Kidney (tissue), 14 donors: Measurements from ENCODE around the gene PAEP. TPM values are rescaled to one million over a fixed set of nuclear protein-coding genes. Genes with fewer than 3 reads are reported as not detected.

Source experiments
- DNase-seq, 5 donors: peaks; one replicate each; pipeline ENCODE4 v3.0.0-alpha.2; 2013 to 2020
- FAIRE-seq: peaks from 2 replicates; lab custom pipeline; 2012; peaks lifted over from hg19 to GRCh38; lab: Jason Lieb, UNC
- H3K27ac ChIP-seq, 2 donors: one replicate each; pipeline ENCODE4 v1.7.0; 2013; ENCODE audit warnings: low read depth in 2 of 2, low read length in 2 of 2, inconsistent platforms in 1 of 2
- H3K27me3 ChIP-seq: one replicate; pipeline ENCODE4 v1.7.1; 2013; ENCODE audit warnings: low read length, inconsistent platforms; ENCODE audit not compliant: control insufficient read depth, insufficient read depth
- H3K36me3 ChIP-seq, 3 donors: one replicate each; pipeline versions ENCODE4 v1.7.0 to v1.7.1; 2013; ENCODE audit warnings: low read length in 3 of 3, control low read depth in 1 of 3, inconsistent platforms in 1 of 3; ENCODE audit not compliant: insufficient read depth in 3 of 3, control insufficient read depth in 2 of 3
- H3K4me1 ChIP-seq, 3 donors: one replicate each; pipeline versions ENCODE4 v1.7.0 to v1.7.1; 2013; ENCODE audit warnings: low read length in 3 of 3, inconsistent platforms in 1 of 3, low read depth in 1 of 3; ENCODE audit not compliant: control insufficient read depth in 2 of 3, insufficient read depth in 2 of 3
- H3K4me3 ChIP-seq, 3 donors: one replicate each; pipeline versions ENCODE4 v1.7.0 to v1.8.1; 2013; ENCODE audit warnings: low read length in 3 of 3, control low read depth in 1 of 3, inconsistent platforms in 1 of 3
- H3K9ac ChIP-seq, 3 donors: one replicate each; pipeline versions ENCODE4 v1.7.0 to v1.7.1; 2013; ENCODE audit warnings: low read length in 3 of 3, control low read depth in 1 of 3, inconsistent platforms in 1 of 3
- H3K9me3 ChIP-seq, 3 donors: one replicate each; pipeline versions ENCODE4 v1.7.0 to v1.7.1; 2013; ENCODE audit warnings: low read length in 3 of 3, control low read depth in 1 of 3, inconsistent platforms in 1 of 3; ENCODE audit not compliant: control insufficient read depth in 2 of 3, insufficient read depth in 1 of 3
- CTCF ChIP-seq: IDR thresholded peaks from 3 replicates; pipeline ENCODE4 v1.5.1; 2012; ENCODE audit warnings: mild to moderate bottlenecking, moderate library complexity, borderline replicate concordance; ENCODE audit not compliant: insufficient read depth; ENCODE audit errors: extremely low read depth
- intact Hi-C: fragments of 100-400 bp; cut with DNase I; formaldehyde crosslinking; loops from one replicate; pipeline ENCODE4 v1.11.1; 2022
- polyA plus RNA-seq: library from polyadenylated mRNA; stranded (reverse); fragments of 350-450 nt; fragmentation: Illumina TruSeq; extraction: RNeasy Lipid Tissue Mini Kit (QIAGEN cat#74804); gene quantifications from one replicate; pipeline ENCODE4 v1.2.3, GENCODE V29; 2014; ENCODE audit warnings: low read depth, low replicate concordance; ENCODE audit not compliant: insufficient read depth
- total RNA-seq: library from RNA; stranded (reverse); fragmentation: NEBNext Ultra II Directional; extraction: Animal tissue kit (Norgen Biotek cat#: 25700); gene quantifications from one replicate; pipeline ENCODE4 v1.2.1, GENCODE V29; 2021
- donor health status: control.
- donor health status: control.
- donor health status: control.
- donor health status: control.
- donor health status: control.
- donor health status: DM: yes; HTN: yes; CAD: no.
- donor health status: Normal renal cell carcinoma (clear cell type).

PAEP gene
- total and polyA plus RNA-seq, 2 donors from 2014 or later = not detected

GRCh38 chr9:135612981-135613910, 51.7 kb downstream of the PAEP start:
- intact Hi-C loops = no loop called here
- Histone ChIP-seq H3K27ac (no peak overlapping the region), H3K36me3 (no peaks in the 10 kb centered on the region), H3K9ac (no peak overlapping the region), H3K4me3 (no peak overlapping the region), H3K4me1 (no peaks in the 10 kb centered on the region), H3K9me3 (no peaks in the 10 kb centered on the region), H3K27me3 (no peaks in the 10 kb centered on the region)
- no peak for TF ChIP-seq CTCF
- no peak for DNase-seq
- no peak for FAIRE-seq

- H3K9ac ChIP-seq = no peak overlapping the region
- H3K36me3 ChIP-seq = no peaks in the 10 kb centered on the region
- peak in 1 of 5 donors; percentile 11 for DNase-seq
- H3K27me3 ChIP-seq = no peaks in the 10 kb centered on the region
- H3K27ac ChIP-seq = no peak overlapping the region
- FAIRE-seq = no peak
- no peaks in the 10 kb centered on the region for H3K4me1 ChIP-seq
- TF ChIP-seq CTCF = no peak
- intact Hi-C loops = no loop called here
- H3K4me3 ChIP-seq = no peak overlapping the region
- H3K9me3 ChIP-seq = no peaks in the 10 kb centered on the region
These were observed 52.6 kb downstream of the PAEP start for GRCh38 chr9:135613946-135614805.

- FAIRE-seq (no peak), DNase-seq (peak in 1 of 5 donors; percentile 72)
- no peaks in the 10 kb centered on the region for H3K4me1 ChIP-seq
- H3K9ac ChIP-seq = no peak overlapping the region
- intact Hi-C loops = no loop called here
- H3K27me3 ChIP-seq = no peaks in the 10 kb centered on the region
- no peak overlapping the region for H3K4me3 ChIP-seq
- H3K27ac ChIP-seq = no peak overlapping the region
- no peak for TF ChIP-seq CTCF
- no peaks in the 10 kb centered on the region for H3K36me3 ChIP-seq
- no peaks in the 10 kb centered on the region for H3K9me3 ChIP-seq
These were observed 53.5 kb downstream of the PAEP start for GRCh38 chr9:135614821-135615665.
